Testis (tissue), 5 donors: ENCODE results near the gene CPEB1. TPM values are rescaled to one million over a fixed set of nuclear protein-coding genes. Genes with fewer than 3 reads are reported as not detected.

ENCODE experiments used
- DNase-seq: peaks from one replicate; pipeline ENCODE4 v3.0.0-alpha.2; 2019
- H3K27ac ChIP-seq, 2 donors: fragments of 200-600 bp; sonication (generic); one replicate each; pipeline ENCODE4 v1.5.1; 2019
- H3K27me3 ChIP-seq: fragments of 200-600 bp; sonication (generic); one replicate; pipeline ENCODE4 v1.5.1; 2019
- H3K36me3 ChIP-seq: fragments of 200-600 bp; sonication (generic); one replicate; pipeline ENCODE4 v1.5.1; 2017; ENCODE audit warnings: low read depth; ENCODE audit errors: missing control alignments
- H3K4me1 ChIP-seq: fragments of 200-600 bp; sonication (generic); one replicate; pipeline ENCODE4 v1.5.1; 2019
- H3K4me3 ChIP-seq, 2 donors: fragments of 200-600 bp; sonication (generic); one replicate each; pipeline ENCODE4 v1.5.1; 2017 to 2019
- H3K9me3 ChIP-seq: fragments of 200-600 bp; sonication (generic); one replicate; pipeline ENCODE4 v1.5.1; 2017
- CTCF ChIP-seq, 3 experiments: fragments of 450-650 bp in 2 of 3; fragments of 200-600 bp in 1 of 3; sonication (generic) in 1 of 3; IDR thresholded peaks; one replicate each; pipeline ENCODE4 v1.5.1; 2016 to 2019; ENCODE audit warnings: antibody characterized with exemption in 3 of 3, mild to moderate bottlenecking in 2 of 3, moderate library complexity in 1 of 3
- POLR2A ChIP-seq: fragments of 450-650 bp; IDR thresholded peaks from one replicate; pipeline ENCODE4 v1.6.1; 2017; ENCODE audit warnings: antibody characterized with exemption, mild to moderate bottlenecking, moderate library complexity
- WGBS, 2 donors: methylation state at CpG; one replicate each; pipeline ENCODE4 v1.1.5; 2018; 5-methylcytosine and 5-hydroxymethylcytosine counted together
- intact Hi-C: fragments of 100-400 bp; cut with DNase I; formaldehyde crosslinking; loops from one replicate; pipeline ENCODE4 v1.15.1; 2023; ENCODE audit warnings: low total_unique reads
- long read RNA-seq, 2 donors: transcript quantifications; one replicate each; lab custom pipeline, GENCODE V29; 2026
- polyA plus RNA-seq: library from polyadenylated mRNA; stranded (reverse); fragments of 350-450 nt; fragmentation: Illumina TruSeq; extraction: RNeasy Lipid Tissue Mini Kit (QIAGEN cat#74804); gene quantifications from one replicate; pipeline ENCODE4 v1.2.3, GENCODE V29; 2014; ENCODE audit warnings: low read depth, low replicate concordance; ENCODE audit not compliant: insufficient read depth
- total RNA-seq, 2 donors: library from RNA; depleted of rRNA; stranded (reverse); fragments of >200 nt; gene quantifications; one replicate each; pipeline ENCODE4 v1.2.3, GENCODE V29; 2016

The CPEB1 gene
- total RNA-seq (10 to 100 TPM; 74.3 to 89.1 TPM), polyA plus RNA-seq (60.8 TPM)
- long read RNA-seq, donor 1, partial matches to known transcripts: 9 of 17 reads
- long read RNA-seq, donor 1, other reads (novel, unspliced or antisense): 0 of 17 reads
- long read RNA-seq, donor 2, partial matches to known transcripts: 10 of 15 reads
- long read RNA-seq, donor 2, other reads (novel, unspliced or antisense): 0 of 15 reads

- peak; percentile 72 for DNase-seq
- intact Hi-C loops: no loop called here
- WGBS, 2 donors: 17% methylated on average over 22 of the region's 96 CpGs; no CpG with 5 or more reads in 1 of the 2 donors
- peak within 1 kb of the TSS; percentile 68 to 79 for H3K27ac ChIP-seq
- no peaks in the 10 kb centered on the region for H3K27me3 ChIP-seq
- no peaks in the 10 kb centered on the region for H3K36me3 ChIP-seq
- no peaks in the 10 kb centered on the region for H3K9me3 ChIP-seq
- H3K4me1 ChIP-seq: no peaks in the 10 kb centered on the region
- peak within 1 kb of the TSS; percentile 58 to 67 for H3K4me3 ChIP-seq
- TF ChIP-seq CTCF (IDR thresholded peaks at IDR 0.05) (no peak), POLR2A (no peak)
Measured at GRCh38 chr15:82647045-82647834, at the start of gene CPEB1. TSS of gene CPEB1 (minus strand) at chr15:82647363. CDS start at chr15:82628459, 18,904 bp downstream.

GRCh38 chr15:82692171-82692570 is 45.0 kb upstream of the CPEB1 start:
- WGBS, 2 donors: 83 to 88% methylated on average over 23 of the region's 23 CpGs
- Histone ChIP-seq H3K4me3 (peak overlapping the region in 1 of 2 donors; percentile 26), H3K9me3 (no peaks in the 10 kb centered on the region), H3K27me3 (no peaks in the 10 kb centered on the region), H3K36me3 (no peaks in the 10 kb centered on the region), H3K4me1 (no peaks in the 10 kb centered on the region), H3K27ac (no peak overlapping the region)
- intact Hi-C loops: no loop called here
- DNase-seq: peak; percentile 14
- no peak for TF ChIP-seq CTCF (IDR thresholded peaks at IDR 0.05)
- TF ChIP-seq POLR2A: no peak

- intact Hi-C loops: no loop called here
- TF ChIP-seq CTCF (IDR thresholded peaks at IDR 0.05) (no peak), POLR2A (no peak)
- 94 to 98% methylated on average over 8 of the region's 8 CpGs for WGBS, 2 donors
- H3K27me3 ChIP-seq: no peaks in the 10 kb centered on the region
- DNase-seq: no peak
- H3K9me3 ChIP-seq: no peaks in the 10 kb centered on the region
- no peaks in the 10 kb centered on the region for H3K36me3 ChIP-seq
- no peak overlapping the region for H3K4me3 ChIP-seq
- H3K27ac ChIP-seq: no peak overlapping the region
- H3K4me1 ChIP-seq: no peaks in the 10 kb centered on the region
Measured at GRCh38 chr15:82689147-82689546, 42.0 kb upstream of the CPEB1 start.

- no peaks in the 10 kb centered on the region for H3K9me3 ChIP-seq
- no peak for DNase-seq
- intact Hi-C loops: no loop called here
- no peaks in the 10 kb centered on the region for H3K4me1 ChIP-seq
- WGBS, 2 donors: 84 to 89% methylated on average over 10 of the region's 10 CpGs
- H3K36me3 ChIP-seq: no peaks in the 10 kb centered on the region
- no peak overlapping the region for H3K4me3 ChIP-seq
- TF ChIP-seq CTCF (IDR thresholded peaks at IDR 0.05): no peak
- no peak for TF ChIP-seq POLR2A
- no peak overlapping the region for H3K27ac ChIP-seq
- no peaks in the 10 kb centered on the region for H3K27me3 ChIP-seq
Measured at GRCh38 chr15:82688691-82689090, 41.5 kb upstream of the CPEB1 start.
